Globus pallidus (tissue), 1 donor: ENCODE data around the gene ZNF506.
"Not testable (repeated sequence)": the region's sequence is repeated elsewhere in the genome, so short reads cannot be mapped to it uniquely, and the experiment has no call there.

Source experiments
- DNase-seq: peaks from one replicate; pipeline ENCODE4 v3.0.0-alpha.2; 2015; ENCODE audit warnings: low spot score

ZNF506 gene

DNA sequence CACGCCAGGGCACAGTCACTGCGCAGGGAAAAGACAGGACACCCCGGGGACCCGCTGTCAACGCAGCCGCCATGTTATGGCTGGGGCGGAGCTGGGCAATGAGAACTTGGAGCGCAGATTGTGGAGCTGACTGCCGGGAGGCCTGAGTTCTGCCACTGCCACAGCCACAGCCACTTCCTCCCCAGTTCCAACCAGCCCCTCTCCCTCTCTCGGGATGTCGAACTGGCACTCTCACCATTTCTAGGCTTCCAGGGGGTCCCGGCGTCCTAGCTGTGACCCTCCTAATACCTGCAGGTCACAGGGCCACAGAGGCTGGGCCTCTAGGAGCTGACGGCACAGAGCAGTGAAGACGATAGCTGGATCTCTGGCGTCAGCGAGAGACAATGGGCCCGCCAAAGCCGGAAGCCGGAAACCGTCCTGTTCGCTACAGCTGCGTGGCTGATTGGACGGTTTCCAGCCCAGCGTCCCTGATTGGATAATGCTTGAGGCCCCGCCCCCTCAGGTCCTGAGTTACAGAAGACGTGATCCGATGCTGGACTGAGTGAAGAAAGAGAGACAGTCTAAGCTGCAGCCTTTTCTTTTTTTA, at the start of gene ZNF506:
TSS of gene ZNF506 (minus strand) at position 385 of the 586 bp plus-strand sequence. CDS start at position 238, 147 bp downstream.
- DNase-seq: peak; percentile 98

DNA sequence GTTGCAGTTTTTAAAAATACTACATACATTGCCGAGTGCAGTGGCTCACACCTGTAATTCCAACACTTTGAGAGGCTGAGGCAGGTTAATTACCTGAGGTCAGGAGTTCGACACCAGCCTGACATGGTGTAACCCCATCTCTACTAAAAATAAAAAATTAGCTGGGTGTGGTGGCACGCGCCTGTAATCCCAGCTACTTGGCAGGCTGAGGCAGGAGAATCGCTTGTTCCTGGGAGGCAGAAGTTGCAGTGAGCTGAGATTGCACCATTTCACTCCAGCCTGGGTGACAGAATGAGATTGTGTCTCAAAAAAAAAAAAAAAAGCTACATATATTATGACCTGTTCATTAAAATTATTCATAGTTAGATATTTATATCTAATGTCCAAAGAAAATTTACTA, 48.5 kb upstream of the ZNF506 start:
- not testable (repeated sequence) for DNase-seq

DNA sequence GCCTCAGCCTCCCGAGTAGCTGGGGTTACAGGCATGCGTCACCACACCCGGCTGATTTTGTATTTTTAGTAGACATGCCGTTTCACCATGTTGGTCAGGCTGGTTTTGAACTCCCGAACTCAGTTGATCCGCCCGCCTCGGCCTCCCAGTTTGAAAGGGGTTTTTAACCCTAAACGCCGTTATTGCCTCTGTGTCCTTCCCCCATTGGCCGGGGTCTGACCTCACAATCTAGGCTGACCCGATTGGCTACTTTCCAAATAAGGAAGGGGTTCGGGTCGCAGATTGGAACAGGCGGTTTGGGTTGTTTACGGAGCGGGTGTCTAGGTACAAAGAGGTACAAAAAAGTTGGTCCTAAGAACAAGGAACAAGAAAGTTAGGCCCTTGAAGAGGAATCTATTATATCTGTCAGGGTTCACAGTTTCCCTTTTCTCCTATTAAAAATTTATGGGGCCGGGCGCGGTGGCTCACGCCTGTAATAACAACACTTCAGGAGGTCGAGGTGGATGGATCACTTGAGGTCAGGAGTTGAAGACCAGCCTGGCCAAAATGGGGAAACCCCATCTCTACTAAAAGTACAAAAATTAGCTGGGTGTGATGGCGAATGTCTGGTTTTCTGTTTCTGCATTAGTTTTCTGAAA, 45.2 kb upstream of the ZNF506 start:
- peak; percentile 12 for DNase-seq

DNA sequence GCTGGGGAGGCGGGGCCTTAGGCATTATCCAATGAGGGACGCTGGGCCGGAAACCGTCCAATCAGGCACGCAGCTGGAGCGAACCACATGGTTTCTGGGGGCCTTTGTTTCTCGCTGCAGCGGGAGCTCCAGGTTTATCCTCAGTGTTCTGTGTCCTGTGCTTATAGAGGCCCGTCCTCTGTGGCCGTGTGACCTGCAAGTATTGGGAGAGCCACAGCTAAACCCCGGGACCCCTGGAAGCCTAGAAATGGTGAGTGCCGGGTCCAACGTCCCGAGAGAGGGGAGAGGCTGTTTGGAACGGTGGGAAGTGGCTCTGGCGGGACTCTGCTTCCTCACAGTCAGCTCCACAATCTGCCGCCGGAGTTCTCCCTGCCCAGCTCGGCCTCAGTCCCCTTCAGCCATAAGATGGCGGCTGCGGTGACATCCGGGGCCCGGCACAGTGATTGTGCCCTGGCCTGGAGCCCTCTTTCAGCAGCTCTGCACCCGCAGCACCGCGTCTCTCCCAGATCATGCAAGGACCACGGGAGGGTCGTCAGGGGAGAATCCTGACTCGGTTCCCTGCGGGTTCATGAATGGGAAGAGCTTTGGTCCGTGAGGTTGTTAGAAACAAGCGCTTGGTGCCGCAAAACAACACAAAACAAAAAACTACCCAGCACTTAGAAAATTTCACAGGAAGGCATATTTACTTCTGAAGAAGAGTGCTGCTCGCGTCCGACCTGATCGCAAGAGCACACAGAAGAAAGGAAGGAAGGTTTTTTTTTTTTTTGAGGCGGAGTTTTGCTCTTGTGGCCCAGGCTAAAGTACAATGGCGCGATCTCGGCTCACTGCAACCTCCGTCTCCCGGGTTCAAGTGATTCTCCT, 44.4 kb upstream of the ZNF506 start, which contains the start of gene ZNF253:
TSS of gene ZNF253 (plus strand) at position 133 of the 861 bp plus-strand sequence. CDS start at position 248, 115 bp downstream.
- peak; percentile 98 for DNase-seq

DNA sequence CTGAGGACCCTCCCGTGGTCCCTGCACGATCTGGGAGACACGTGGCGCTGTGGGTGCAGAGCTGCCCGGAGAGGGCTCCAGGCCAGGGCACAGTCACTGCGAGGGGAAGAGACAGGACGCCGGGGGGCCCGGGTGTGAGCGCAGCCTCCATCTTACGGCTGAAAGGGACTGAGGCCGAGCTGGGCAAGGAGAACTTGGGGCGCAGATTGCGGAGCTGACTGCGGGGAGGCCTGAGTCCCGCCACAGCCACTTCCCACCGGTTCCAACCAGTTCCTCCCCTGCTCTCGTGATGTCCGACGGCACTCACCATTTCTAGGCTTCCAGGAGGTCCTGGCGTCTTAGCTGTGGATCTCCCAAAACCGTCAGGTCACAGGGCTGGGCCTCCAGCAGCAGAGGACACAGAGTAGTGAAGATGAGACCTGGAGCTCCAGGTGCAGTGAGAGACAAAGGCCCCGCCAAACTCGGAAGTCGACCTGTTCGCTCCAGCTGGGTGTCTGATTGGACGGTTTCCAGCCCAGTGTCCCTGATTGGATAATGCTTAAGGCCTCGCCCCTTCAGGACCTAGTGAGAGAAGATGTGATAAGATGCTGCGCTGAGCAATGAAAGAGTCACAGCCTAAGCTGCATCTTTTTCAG, 39.3 kb upstream of the ZNF506 start:
- peak; percentile 21 for DNase-seq

DNA sequence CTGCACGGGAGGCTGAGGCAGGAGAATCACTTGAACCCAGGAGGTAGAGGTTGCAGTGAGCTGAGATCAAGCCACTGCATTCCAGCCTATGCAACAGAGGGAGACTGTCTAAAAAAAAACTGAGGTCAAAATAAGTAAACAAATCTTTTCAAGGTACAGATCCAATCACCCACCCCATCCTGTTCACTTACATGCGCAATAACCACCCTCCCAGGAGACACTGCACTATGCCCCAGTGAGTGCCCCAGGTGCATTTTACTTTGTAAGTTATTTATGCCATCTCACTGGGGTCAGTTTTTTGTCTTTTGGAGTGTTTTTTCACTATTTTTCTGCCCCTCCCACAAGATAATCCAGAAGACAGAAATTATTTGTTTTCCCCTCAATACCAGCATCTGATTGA, 37.2 kb upstream of the ZNF506 start:
- DNase-seq: no peak

DNA sequence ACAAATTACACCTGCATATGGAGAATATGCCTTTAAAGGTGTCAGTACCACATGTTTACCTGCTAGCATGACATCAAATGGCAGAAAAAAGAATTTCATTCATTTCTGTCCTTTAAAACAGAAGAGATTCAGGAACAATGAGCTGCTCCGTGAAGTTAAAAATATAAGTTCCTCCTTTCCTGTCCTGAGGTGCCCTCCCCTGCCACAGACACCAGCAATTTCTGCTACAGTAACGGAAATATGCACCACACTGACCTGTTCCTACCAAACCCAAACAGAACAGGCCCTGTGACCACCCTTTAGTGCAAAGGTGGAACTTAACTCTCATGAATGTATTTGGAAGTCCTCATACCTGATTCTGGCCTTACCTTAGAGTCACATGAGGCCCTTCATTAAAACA, 30.2 kb upstream of the ZNF506 start:
- not testable (repeated sequence) for DNase-seq

DNA sequence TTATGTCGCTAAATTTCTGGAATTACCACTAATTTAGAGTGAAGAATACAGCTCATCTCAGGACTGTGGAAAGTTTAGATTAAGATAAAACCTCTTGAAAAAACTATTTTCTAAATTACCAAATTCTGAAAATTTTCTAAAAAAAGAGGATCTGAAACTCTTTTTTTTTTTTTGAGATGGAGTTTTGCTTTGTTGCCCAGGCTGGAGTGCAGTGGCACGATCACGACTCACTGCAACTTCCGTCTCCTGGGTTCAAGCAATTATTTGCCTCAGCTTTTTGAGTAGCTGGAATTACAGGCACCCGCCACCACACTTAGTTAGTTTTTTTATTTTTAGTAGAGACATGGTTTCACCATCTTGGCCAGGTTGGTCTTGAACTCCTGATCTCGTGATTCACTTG, 27.5 kb upstream of the ZNF506 start:
- DNase-seq: no peak

DNA sequence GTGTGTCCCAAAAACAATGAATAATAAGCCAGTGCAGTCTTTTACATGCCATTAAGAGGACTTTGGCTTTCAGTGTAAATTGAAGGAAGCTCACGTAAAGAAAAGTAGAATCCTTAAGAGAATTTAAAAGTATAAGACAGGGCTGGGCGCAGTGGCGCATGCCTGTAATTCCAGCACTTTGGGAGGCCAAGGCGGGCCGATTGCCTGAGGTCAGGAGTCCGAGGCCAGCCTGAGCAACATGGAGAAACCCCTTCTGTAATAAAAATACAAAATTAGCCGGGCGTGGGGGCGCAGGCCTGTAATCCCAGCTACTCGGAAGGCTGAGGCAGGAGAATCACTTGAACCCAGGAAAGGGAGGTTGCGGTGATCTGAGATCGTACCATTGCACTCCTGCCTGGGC, 26.2 kb upstream of the ZNF506 start:
- DNase-seq: no peak

DNA sequence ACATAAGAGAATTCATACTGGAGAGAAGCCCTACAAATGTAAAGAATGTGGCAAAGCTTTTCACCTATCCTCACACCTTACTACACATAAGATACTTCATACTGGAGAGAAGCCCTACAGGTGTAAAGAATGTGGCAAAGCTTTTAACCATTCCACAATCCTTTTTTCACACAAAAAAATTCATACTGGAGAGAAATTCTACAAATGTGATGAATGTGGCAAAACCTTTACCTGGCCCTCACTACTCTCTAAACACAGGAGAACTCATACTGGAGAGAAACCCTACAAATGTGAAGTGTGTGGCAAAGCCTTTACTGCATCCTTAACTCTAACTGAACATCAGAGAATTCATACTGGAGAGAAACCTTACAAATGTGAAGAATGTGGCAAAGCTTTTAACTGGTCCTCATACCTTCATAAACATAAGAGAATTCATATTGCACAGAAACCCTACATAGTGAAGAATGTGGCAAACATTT, 14.0 kb upstream of the ZNF506 start:
- DNase-seq: no peak

DNA sequence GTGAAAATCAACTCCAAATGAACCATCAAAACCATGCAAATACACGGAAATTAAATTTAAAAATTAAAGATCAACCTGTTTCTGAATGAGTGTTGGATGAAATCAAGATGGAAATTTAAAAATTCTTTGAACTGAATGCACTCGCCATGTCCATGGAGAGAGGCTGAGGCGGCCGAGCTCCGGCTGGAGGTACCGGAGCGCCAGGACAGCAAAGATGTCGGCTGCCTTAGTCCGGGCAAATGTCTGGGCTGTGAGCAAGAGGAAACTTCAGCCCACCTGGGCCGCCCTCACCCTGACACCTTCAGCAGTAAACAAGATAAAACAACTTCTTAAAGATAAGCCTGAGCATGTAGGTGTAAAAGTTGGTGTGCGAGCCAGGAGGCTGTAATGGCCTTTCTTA, 5.3 kb upstream of the ZNF506 start:
- DNase-seq: no peak

DNA sequence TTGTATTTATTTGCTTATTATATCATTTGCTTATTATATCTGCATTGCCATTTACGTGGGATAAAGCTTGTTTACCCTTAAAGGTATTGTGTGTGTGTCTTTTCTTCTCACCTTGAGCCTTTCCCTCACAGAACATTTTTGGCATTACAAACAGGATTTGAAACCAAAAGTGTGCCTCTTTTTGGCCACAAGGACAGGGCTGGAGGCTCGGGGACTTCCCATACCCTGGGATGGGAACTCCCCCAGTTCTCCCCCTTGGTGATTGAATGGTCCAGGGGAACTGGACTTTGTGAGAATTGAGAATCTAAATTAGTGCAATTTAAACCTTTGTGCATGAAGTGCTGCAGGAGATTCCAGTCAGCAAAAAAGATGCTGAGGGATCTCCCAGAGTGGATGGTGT, 2.4 kb upstream of the ZNF506 start:
- no peak for DNase-seq

DNA sequence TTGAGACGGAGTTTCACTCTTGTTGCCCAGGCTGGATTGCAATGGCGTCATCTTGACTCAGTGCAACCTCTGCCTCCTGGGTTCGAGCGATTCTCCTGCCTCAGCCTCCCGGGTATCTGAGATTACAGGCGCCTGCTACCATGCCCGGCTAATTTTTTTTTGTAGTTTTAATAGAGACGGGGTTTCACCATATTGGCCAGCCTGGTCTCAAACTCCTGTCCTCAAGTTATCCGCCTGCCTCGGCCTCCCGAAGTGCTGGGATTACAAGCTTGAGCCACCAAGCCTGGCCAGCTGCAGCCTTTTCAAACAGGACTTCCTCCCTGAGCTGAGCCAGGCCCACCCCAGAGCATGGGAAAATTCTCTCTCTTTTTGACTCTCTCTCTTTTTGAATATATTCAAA, 426 bp upstream of the ZNF506 start:
- DNase-seq: not testable (repeated sequence)

DNA sequence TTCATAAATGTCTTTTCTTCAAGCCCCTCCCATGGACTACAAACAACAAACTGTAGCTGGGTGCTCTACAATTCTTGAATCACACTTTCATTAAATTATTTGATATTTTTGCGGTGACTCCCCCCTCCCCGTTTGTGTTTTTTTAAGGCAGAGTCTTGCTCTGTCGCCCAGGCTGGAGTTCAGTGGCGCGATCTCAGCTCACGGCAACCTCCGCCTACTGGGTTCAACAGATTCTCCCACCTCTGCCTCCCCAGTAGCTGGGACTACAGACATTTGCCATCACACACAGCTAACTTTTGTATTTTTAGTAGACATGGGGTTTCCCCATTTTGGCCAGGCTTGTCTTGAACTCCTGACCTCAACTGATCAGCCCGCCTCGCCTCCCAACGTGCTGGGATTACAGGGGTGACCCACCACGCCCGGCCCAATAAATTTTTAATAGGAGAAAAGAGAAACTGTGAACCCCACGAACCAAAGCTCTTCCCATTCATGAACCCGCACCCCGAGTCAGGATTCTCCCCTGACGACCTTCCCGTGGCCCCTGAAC, 703 bp downstream of the ZNF506 start:
- DNase-seq: no peak

DNA sequence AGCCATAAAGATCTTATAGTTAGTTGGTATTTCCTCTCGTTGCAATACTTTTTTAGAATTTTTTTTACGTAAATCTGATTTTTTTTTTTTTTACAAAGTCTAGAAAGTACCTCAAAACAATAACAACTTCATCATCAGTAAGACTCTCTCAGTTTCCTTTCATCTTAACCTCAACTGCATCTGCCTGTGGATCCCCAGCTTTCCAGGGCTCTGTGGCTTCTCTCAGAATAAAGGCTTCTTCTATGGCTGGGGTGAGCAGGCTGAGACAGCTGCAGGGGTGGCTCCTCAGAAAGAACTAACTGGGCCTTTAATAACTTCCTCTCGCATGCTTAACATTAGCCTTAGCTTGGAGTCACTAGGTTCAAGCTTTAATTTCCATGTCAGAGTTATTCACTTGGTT, 4.2 kb downstream of the ZNF506 start:
- peak; percentile 31 for DNase-seq

DNA sequence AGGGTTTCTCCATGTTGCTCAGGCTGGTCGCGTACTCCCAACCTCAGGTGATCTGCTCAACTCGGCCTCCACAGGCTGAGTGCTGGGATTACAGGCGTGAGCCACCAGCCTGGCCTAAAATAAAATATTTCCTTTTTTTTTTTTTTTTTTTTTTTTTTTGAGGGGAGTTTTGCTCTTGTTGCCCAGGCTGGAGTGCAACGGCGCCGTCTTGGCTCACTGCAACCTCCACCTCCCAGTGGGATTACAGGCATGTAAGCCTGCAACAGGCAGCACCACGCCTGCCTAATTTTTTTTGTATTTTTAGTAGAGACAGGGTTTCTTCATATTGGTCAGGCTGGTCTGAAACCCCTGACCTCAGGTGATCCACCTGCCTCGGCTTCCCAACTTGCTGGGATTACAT, 4.9 kb downstream of the ZNF506 start:
- DNase-seq: no peak

DNA sequence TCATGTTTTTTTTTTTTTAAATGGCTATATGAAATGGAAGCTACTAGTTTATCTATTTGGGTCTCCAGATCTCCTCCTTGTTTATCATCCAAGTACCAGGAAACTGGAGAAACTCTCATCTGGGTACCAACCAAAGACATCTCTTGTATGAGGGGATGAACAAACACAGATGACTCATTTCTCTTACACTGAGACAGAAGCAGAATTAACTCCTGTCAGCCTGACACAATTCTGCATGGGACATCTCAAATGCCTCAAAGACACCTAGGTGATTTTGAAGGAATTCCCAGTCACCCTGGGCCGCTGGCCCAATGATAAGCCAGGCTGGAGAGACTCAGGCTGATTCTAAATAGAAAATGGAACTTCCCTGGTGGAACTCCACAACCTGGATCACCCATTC, 9.6 kb downstream of the ZNF506 start:
- DNase-seq: not testable (repeated sequence)

DNA sequence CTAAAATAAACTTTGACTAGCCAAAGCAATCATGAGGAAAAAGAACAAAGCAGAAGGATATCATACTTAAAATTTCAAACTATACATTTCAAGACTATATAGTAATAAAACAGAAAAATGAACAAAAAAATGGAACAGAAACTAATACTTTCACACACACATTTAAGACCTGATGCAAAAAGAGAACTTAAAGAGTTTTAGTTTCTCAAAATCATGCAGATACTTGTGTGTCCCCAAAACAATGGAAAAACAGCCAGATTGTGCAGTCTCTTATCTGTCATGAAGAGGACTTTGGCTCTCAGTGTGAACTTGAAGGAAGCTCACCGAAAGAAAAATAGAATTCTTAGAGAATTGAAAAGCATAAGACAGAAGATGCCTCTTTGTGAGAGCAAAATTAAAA, 16.1 kb downstream of the ZNF506 start:
- no peak for DNase-seq

DNA sequence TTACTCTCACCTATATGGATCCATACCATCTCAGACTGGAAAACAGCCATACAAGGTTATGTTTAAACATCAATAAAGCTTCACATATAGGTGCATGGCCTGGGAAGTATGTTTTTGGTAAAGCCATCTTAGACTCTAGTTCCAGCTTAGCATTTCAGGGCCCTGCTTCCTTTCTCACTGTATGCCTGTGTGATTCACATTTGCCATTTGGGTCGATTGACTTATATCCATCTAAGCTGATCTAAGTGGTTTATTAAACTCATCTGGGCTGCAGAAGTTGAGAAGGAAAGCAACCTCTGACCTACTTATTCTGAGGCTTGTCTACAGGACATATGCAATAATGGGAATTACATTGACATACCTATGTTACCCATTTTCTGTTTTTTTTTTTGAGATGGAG, 33.5 kb downstream of the ZNF506 start:
- DNase-seq: no peak

DNA sequence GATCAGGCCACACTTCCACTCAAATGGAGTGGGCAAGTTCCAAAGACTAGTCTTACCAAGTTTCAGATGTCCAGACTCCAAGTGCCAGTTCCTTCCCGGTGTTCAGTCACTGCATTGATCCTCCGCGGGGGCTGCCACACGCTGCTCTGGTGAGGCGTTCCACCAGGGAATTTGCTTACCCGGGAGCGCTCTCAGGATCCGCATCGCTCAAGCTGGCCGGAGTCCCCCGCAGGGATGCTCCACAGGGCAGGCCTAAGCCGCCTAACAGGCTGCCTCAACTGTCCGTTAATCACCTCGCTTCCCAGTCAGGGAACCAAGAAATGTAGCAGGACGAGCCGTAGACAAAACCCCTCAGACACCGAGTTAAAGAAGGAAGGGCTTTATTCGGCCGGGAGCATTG, 36.1 kb downstream of the ZNF506 start:
- DNase-seq: not testable (repeated sequence)

DNA sequence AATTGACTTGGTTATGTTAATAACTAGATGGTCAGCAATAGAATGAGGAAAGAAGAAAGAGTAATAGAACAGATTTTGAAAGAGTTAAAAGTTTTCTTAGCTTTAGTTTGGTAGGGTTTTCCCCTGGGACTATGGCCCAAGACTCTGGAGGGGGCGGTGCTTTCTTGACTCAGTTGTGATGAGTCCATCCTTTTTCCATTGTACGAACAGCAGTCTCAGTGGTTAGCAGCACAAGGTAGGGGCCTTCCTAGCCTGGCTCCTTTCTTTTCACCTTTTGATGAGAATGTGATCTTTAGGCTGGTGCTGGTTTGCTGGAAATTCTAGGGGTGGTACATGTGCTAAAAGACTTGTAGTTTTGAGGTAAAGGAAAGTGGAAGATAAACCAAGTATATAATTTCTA, 38.8 kb downstream of the ZNF506 start:
- no peak for DNase-seq

DNA sequence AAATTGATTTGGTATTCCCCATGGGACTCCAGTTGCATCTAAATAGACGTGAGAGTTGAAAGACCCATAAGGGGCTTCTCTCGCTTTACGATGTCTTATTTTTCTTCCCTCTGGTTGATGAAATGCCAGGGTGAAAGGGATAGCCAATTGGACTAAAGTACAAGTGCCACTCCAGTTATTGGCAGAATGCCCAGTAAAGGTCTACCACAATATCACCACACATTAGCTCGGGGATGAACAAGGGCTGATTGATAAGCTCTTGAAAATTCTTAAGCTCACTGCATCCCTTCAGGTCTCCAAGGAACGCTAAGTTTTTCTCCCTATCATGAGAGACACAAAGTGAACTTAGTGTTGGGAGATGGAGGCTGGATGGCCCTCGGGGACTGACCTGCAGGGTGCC, 39.8 kb downstream of the ZNF506 start:
- not testable (repeated sequence) for DNase-seq
